ENCODE results near the gene TLE5. TPM values are rescaled to one million over a fixed set of nuclear protein-coding genes. Genes with fewer than 3 reads are reported as not detected.

Gene TLE5
- total and polyA plus RNA-seq, 2 donors (not counting 3 experiments of a cell fraction or from before 2014, with no cell fraction given) = 393 to 574 TPM

GRCh38 chr19:3066482-3067049, 4.3 kb upstream of the TLE5 start:
- ChIA-PET CTCF (no interaction called here), POLR2A (no interaction called here)
- H3K36me3 ChIP-seq (ENCODE audit: control insufficient read depth in 2 of 2, extremely low read depth in 1 of 2, insufficient read depth in 2 of 2, low read length in 2 of 2) = no peaks in the 10 kb centered on the region
- no peak overlapping the region for H2AFZ ChIP-seq (ENCODE audit: low read depth, low read length)
- FAIRE-seq = no peak
- H3K27ac ChIP-seq (ENCODE audit: insufficient read depth, low read depth, low read length) = no peak overlapping the region
- TF ChIP-seq POLR2AphosphoS5 (IDR thresholded peaks at IDR 0.05; ENCODE audit: insufficient read depth, low read depth, low read length) = no peak
- no peak for TF ChIP-seq GATA2 (IDR thresholded peaks at IDR 0.05; ENCODE audit: insufficient read depth, insufficient read length, low read depth, low read length)
- TF ChIP-seq CTCF (IDR thresholded peaks at IDR 0.05; ENCODE audit: extremely low read depth in 1 of 2, insufficient read depth in 1 of 2, low read depth in 1 of 2, low read length in 2 of 2) = no peak
- no peak for TF ChIP-seq FOS (IDR thresholded peaks at IDR 0.05; ENCODE audit: borderline replicate concordance, insufficient read depth, low read length)
- TF ChIP-seq JUN (IDR thresholded peaks at IDR 0.05; ENCODE audit: borderline replicate concordance, insufficient read depth, insufficient read length, low read depth) = no peak
- no peak for TF ChIP-seq MAX (IDR thresholded peaks at IDR 0.05; ENCODE audit: insufficient read depth, insufficient read length)
- TF ChIP-seq EZH2 (IDR thresholded peaks at IDR 0.05; ENCODE audit: borderline replicate concordance, low read depth, low read length, severe bottlenecking) = no peak
- no peak for TF ChIP-seq MYC (IDR thresholded peaks at IDR 0.05; ENCODE audit: low read depth, low read length)
- TF ChIP-seq POLR2A (IDR thresholded peaks at IDR 0.05; ENCODE audit: low read depth, low read length) = no peak
- no peaks in the 10 kb centered on the region for H3K27me3 ChIP-seq (ENCODE audit: control insufficient read depth in 2 of 2, insufficient read depth in 2 of 2, low read length in 2 of 2)
- H3K4me1 ChIP-seq (ENCODE audit: control insufficient read depth, extremely low read depth, insufficient read depth, low read length) = no peaks in the 10 kb centered on the region
- BruUV-seq (replicated peaks) = no TSS peak
- H4K20me1 ChIP-seq (replicated peaks; ENCODE audit: control insufficient read depth, extremely low read depth, insufficient read depth, low read length) = no peaks in the 10 kb centered on the region
- dilution Hi-C loops (cut with MboI; ENCODE audit: extremely low pct_ligation_motif_present, low sequenced_read_pairs) (no loop called here), intact Hi-C loops (cut with micrococcal nuclease) (no loop called here)
- DNase-seq (ENCODE audit: low read depth, low spot score) = no peak
- peaks cover under 1% of the 10 kb centered on the region for H3K79me2 ChIP-seq (ENCODE audit: control insufficient read depth, insufficient read depth, low read length)
- H3K4me3 ChIP-seq (replicated peaks in 1 of 3; ENCODE audit: insufficient read depth in 1 of 3, low read depth in 1 of 3, low read length in 3 of 3) = no peak overlapping the region
- H3K4me2 ChIP-seq (ENCODE audit: insufficient read depth, low read length) = no peak overlapping the region
- H3K9ac ChIP-seq (replicated peaks; ENCODE audit: extremely low read depth, insufficient read depth, low read length) = no peak overlapping the region
- no peaks in the 10 kb centered on the region for H3K9me1 ChIP-seq (replicated peaks; ENCODE audit: control insufficient read depth, extremely low read depth, insufficient read depth, low read length)
- no peaks in the 10 kb centered on the region for H3K9me3 ChIP-seq (replicated peaks; ENCODE audit: control insufficient read depth, insufficient read depth, low read length)

Data from endothelial cell of umbilical vein (primary cell).